Measurements from ENCODE around the gene TGFBR3. TPM values are rescaled to one million over a fixed set of nuclear protein-coding genes. Genes with fewer than 3 reads are reported as not detected.

TGFBR3 gene
- total and polyA plus RNA-seq, 2 of the 13 experiments (the other 11 are each of a cell fraction or from before 2014, with no cell fraction given), result 76.5 to 195 TPM

DNA sequence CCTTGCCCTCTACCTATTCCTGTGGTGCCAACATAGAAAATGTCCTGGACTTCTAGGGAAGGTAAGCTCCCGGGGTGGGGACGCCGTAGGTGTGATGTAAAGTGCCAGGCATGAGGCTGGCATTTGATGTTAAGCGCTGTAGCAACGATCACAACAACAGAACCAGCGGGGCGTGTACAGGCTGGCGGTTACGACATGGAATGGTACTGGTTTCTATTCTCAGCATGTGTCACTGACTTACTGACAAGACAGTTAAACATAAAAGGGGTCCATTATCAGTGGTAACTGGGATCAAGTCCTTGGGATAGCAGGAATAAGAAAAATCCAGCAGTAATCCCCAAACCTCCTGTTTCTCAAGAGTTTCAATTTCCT, 58.9 kb downstream of the TGFBR3 start (continued):
- peak; percentile 38 for TF ChIP-seq SKI (IDR thresholded peaks at IDR 0.05; ENCODE audit: partially characterized antibody)
- peak; percentile 75 for TF ChIP-seq TEAD3 (CRISPR knock-in tag; optimal IDR thresholded peaks at IDR 0.05; ENCODE audit: borderline replicate concordance)
- no peak; the same call in 1 of the 2 replicates for TF ChIP-seq SOX13 (IDR thresholded peaks at IDR 0.05)
- peak in 1 of 2 experiments; percentile 84; a peak in 2 of 4 replicates for TF ChIP-seq SOX13 (CRISPR knock-in tag; conservative IDR thresholded peaks at IDR 0.05 in 1 of 2, IDR thresholded peaks at IDR 0.05 in 1 of 2)
- TF ChIP-seq, protein P1, sequence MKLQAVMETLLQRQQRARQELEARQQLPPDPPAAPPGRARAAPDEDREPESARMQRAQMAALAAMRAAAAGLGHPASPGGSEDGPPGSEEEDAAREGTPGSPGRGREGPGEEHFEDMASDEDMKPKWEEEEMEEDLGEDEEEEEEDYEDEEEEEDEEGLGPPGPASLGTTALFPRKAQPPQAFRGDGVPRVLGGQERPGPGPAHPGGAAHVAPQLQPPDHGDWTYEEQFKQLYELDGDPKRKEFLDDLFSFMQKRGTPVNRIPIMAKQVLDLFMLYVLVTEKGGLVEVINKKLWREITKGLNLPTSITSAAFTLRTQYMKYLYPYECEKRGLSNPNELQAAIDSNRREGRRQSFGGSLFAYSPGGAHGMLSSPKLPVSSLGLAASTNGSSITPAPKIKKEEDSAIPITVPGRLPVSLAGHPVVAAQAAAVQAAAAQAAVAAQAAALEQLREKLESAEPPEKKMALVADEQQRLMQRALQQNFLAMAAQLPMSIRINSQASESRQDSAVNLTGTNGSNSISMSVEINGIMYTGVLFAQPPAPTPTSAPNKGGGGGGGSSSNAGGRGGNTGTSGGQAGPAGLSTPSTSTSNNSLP (IDR thresholded peaks at IDR 0.05; ENCODE audit: low read depth, low read length), result no peak
- TF ChIP-seq KAT7 (CRISPR knock-in tag; IDR thresholded peaks at IDR 0.05; ENCODE audit: borderline replicate concordance), result no peak
- TF ChIP-seq, protein P2, sequence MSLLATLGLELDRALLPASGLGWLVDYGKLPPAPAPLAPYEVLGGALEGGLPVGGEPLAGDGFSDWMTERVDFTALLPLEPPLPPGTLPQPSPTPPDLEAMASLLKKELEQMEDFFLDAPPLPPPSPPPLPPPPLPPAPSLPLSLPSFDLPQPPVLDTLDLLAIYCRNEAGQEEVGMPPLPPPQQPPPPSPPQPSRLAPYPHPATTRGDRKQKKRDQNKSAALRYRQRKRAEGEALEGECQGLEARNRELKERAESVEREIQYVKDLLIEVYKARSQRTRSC (CRISPR knock-in tag; IDR thresholded peaks at IDR 0.05; ENCODE audit: low read depth), result no peak
- TF ChIP-seq ZNF484 (CRISPR knock-in tag; IDR thresholded peaks at IDR 0.05; ENCODE audit: borderline replicate concordance, low read depth), result no peak
- 0 out of 2 replicates have a peak, but pooled peaks have one; percentile 75 for TF ChIP-seq ZNF703 (CRISPR knock-in tag; IDR thresholded peaks at IDR 0.05; ENCODE audit: borderline replicate concordance)
- TF ChIP-seq ZNF251 (CRISPR knock-in tag; IDR thresholded peaks at IDR 0.05), result no peak
- TF ChIP-seq BCL6 (CRISPR knock-in tag; IDR thresholded peaks at IDR 0.05), result peak; percentile 94
- TF ChIP-seq NFYB (CRISPR knock-in tag; IDR thresholded peaks at IDR 0.05), result no peak
- no peak for TF ChIP-seq MTF2 (CRISPR knock-in tag; IDR thresholded peaks at IDR 0.05; ENCODE audit: borderline replicate concordance)
- peak; percentile 64; the same call in 1 of the 2 replicates for TF ChIP-seq SP5 (CRISPR knock-in tag; IDR thresholded peaks at IDR 0.05; ENCODE audit: borderline replicate concordance, low read depth)
- peak; percentile 42; the same call in 1 of the 2 replicates for TF ChIP-seq SMAD3 (CRISPR knock-in tag; IDR thresholded peaks at IDR 0.05)
- TF ChIP-seq DR1 (CRISPR knock-in tag; IDR thresholded peaks at IDR 0.05), result 0 out of 2 replicates have a peak, but pooled peaks have one; percentile 1
- no peak; the same call in 1 of the 2 replicates for TF ChIP-seq SP4 (CRISPR knock-in tag; IDR thresholded peaks at IDR 0.05)
- 0 out of 2 replicates have a peak, but pooled peaks have one; percentile 35 for TF ChIP-seq POGZ (CRISPR knock-in tag; IDR thresholded peaks at IDR 0.05)
- peak; percentile 88; the same call in 1 of the 2 replicates for TF ChIP-seq TCF7 (IDR thresholded peaks at IDR 0.05; ENCODE audit: low read depth)
- 0 out of 2 replicates have a peak, but pooled peaks have one; percentile 21 for TF ChIP-seq FOXP1 (IDR thresholded peaks at IDR 0.05)
- peak; percentile 74 for TF ChIP-seq FOXP1 (CRISPR knock-in tag; IDR thresholded peaks at IDR 0.05)
- TF ChIP-seq FOXK1 (CRISPR knock-in tag; IDR thresholded peaks at IDR 0.05; ENCODE audit: borderline replicate concordance, low read depth), result peak; percentile 90; the same call in 1 of the 2 replicates
- TF ChIP-seq ZNF75D (CRISPR knock-in tag; IDR thresholded peaks at IDR 0.05; ENCODE audit: borderline replicate concordance), result no peak
- no peak for TF ChIP-seq ZBTB7A (CRISPR knock-in tag; IDR thresholded peaks at IDR 0.05)
- TF ChIP-seq ZNF12 (CRISPR knock-in tag; IDR thresholded peaks at IDR 0.05), result peak; percentile 61; the same call in 1 of the 2 replicates
- TF ChIP-seq, protein P3, sequence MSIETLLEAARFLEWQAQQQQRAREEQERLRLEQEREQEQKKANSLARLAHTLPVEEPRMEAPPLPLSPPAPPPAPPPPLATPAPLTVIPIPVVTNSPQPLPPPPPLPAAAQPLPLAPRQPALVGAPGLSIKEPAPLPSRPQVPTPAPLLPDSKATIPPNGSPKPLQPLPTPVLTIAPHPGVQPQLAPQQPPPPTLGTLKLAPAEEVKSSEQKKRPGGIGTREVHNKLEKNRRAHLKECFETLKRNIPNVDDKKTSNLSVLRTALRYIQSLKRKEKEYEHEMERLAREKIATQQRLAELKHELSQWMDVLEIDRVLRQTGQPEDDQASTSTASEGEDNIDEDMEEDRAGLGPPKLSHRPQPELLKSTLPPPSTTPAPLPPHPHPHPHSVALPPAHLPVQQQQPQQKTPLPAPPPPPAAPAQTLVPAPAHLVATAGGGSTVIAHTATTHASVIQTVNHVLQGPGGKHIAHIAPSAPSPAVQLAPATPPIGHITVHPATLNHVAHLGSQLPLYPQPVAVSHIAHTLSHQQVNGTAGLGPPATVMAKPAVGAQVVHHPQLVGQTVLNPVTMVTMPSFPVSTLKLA (IDR thresholded peaks at IDR 0.05), result peak; percentile 56
- TF ChIP-seq RFX3 (CRISPR knock-in tag; IDR thresholded peaks at IDR 0.05), result peak; percentile 59; the same call in 1 of the 2 replicates
- TF ChIP-seq HDAC1 (CRISPR knock-in tag; IDR thresholded peaks at IDR 0.05), result peak; percentile 29; the same call in 1 of the 2 replicates
- peak; percentile 83 for TF ChIP-seq BHLHE40 (IDR thresholded peaks at IDR 0.05; ENCODE audit: low read length)
- TF ChIP-seq, protein P4, sequence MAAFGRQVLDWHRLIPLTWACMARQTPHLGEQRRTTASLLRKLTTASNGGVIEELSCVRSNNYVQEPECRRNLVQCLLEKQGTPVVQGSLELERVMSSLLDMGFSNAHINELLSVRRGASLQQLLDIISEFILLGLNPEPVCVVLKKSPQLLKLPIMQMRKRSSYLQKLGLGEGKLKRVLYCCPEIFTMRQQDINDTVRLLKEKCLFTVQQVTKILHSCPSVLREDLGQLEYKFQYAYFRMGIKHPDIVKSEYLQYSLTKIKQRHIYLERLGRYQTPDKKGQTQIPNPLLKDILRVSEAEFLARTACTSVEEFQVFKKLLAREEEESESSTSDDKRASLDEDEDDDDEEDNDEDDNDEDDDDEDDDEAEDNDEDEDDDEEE (CRISPR knock-in tag; IDR thresholded peaks at IDR 0.05), result no peak
